ENCODE results near the gene DOC2A.

Gene DOC2A

DNA sequence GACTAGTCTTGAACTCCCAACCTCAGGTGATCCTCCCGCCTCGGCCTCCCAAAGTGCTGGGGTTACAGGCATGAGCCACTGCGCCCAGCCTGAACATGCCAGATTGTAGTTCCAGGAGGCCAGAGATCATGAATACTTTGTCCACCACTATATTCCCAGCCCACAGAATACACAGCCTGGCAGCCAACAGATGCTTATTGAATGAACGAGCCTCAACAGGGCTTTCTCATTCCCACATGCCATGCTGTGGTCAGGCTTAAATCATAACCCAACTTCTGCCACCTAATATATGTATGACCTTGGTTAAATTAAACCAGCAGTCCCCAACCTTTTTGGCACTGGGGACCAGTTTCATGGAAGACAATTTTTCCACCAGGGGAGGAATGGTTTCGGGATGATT, 52.1 kb downstream of the DOC2A start:
- POLR2A ChIA-PET = no interaction called here
- CTCF ChIA-PET = interaction anchor here (0.6 to 3.5 kb wide), 3 partner anchors 12 to 751 kb away, joined by 3 to 16 read pairs (median 4); no protein-coding TSS in a partner anchor
- TF ChIP-seq ZNF830 (tag by site-specific recombination; IDR thresholded peaks at IDR 0.05; ENCODE audit: low read depth) (no peak), SP7 (tag by site-specific recombination; IDR thresholded peaks at IDR 0.05) (no peak), ZNF16 (tag by site-specific recombination; IDR thresholded peaks at IDR 0.05; ENCODE audit: low read depth) (no peak), REST (tag by site-specific recombination; IDR thresholded peaks at IDR 0.05) (no peak), ELK4 (IDR thresholded peaks at IDR 0.05; ENCODE audit: borderline replicate concordance, low read depth, low read length) (no peak), ZNF23 (tag by site-specific recombination; IDR thresholded peaks at IDR 0.05; ENCODE audit: borderline replicate concordance) (no peak), ZNF777 (tag by site-specific recombination; IDR thresholded peaks at IDR 0.05; ENCODE audit: borderline replicate concordance) (no peak), PATZ1 (tag by site-specific recombination; IDR thresholded peaks at IDR 0.05) (no peak), ZBTB11 (tag by site-specific recombination; conservative IDR thresholded peaks at IDR 0.05; ENCODE audit: low read depth) (no peak), IKZF3 (tag by site-specific recombination; IDR thresholded peaks at IDR 0.05) (no peak), ZNF140 (tag by site-specific recombination; IDR thresholded peaks at IDR 0.05) (no peak), ZBTB20 (tag by site-specific recombination; IDR thresholded peaks at IDR 0.05) (no peak), GLI4 (tag by site-specific recombination; IDR thresholded peaks at IDR 0.05) (no peak), ZSCAN4 (tag by site-specific recombination; IDR thresholded peaks at IDR 0.05) (no peak), ZNF747 (tag by site-specific recombination; IDR thresholded peaks at IDR 0.05) (no peak)
- TF ChIP-seq, protein P1, sequence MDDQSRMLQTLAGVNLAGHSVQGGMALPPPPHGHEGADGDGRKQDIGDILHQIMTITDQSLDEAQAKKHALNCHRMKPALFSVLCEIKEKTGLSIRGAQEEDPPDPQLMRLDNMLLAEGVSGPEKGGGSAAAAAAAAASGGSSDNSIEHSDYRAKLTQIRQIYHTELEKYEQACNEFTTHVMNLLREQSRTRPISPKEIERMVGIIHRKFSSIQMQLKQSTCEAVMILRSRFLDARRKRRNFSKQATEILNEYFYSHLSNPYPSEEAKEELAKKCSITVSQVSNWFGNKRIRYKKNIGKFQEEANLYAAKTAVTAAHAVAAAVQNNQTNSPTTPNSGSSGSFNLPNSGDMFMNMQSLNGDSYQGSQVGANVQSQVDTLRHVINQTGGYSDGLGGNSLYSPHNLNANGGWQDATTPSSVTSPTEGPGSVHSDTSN (CRISPR knock-in tag; IDR thresholded peaks at IDR 0.05) = no peak
- TF ChIP-seq, protein P2, sequence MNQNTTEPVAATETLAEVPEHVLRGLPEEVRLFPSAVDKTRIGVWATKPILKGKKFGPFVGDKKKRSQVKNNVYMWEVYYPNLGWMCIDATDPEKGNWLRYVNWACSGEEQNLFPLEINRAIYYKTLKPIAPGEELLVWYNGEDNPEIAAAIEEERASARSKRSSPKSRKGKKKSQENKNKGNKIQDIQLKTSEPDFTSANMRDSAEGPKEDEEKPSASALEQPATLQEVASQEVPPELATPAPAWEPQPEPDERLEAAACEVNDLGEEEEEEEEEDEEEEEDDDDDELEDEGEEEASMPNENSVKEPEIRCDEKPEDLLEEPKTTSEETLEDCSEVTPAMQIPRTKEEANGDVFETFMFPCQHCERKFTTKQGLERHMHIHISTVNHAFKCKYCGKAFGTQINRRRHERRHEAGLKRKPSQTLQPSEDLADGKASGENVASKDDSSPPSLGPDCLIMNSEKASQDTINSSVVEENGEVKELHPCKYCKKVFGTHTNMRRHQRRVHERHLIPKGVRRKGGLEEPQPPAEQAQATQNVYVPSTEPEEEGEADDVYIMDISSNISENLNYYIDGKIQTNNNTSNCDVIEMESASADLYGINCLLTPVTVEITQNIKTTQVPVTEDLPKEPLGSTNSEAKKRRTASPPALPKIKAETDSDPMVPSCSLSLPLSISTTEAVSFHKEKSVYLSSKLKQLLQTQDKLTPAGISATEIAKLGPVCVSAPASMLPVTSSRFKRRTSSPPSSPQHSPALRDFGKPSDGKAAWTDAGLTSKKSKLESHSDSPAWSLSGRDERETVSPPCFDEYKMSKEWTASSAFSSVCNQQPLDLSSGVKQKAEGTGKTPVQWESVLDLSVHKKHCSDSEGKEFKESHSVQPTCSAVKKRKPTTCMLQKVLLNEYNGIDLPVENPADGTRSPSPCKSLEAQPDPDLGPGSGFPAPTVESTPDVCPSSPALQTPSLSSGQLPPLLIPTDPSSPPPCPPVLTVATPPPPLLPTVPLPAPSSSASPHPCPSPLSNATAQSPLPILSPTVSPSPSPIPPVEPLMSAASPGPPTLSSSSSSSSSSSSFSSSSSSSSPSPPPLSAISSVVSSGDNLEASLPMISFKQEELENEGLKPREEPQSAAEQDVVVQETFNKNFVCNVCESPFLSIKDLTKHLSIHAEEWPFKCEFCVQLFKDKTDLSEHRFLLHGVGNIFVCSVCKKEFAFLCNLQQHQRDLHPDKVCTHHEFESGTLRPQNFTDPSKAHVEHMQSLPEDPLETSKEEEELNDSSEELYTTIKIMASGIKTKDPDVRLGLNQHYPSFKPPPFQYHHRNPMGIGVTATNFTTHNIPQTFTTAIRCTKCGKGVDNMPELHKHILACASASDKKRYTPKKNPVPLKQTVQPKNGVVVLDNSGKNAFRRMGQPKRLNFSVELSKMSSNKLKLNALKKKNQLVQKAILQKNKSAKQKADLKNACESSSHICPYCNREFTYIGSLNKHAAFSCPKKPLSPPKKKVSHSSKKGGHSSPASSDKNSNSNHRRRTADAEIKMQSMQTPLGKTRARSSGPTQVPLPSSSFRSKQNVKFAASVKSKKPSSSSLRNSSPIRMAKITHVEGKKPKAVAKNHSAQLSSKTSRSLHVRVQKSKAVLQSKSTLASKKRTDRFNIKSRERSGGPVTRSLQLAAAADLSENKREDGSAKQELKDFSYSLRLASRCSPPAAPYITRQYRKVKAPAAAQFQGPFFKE (tag by site-specific recombination; IDR thresholded peaks at IDR 0.05; ENCODE audit: borderline replicate concordance) = no peak

More for the DNA sequence above, 52.1 kb downstream of the DOC2A start:
- Histone ChIP-seq H3K4me3 (ENCODE audit: low read depth, low read length) (no peak overlapping the region), H3K36me3 (ENCODE audit: control insufficient read depth in 2 of 2, insufficient read depth in 1 of 2, low read length in 2 of 2) (no peaks in the 10 kb centered on the region), H3K27ac (ENCODE audit: extremely low read depth, low read depth, low read length) (no peak overlapping the region), H3K4me1 (ENCODE audit: control insufficient read depth, insufficient read depth, low read length) (0 out of 2 replicates have a peak, but pooled peaks cover 3% of the 10 kb centered on the region), H3K9me3 (ENCODE audit: control insufficient read depth, insufficient read depth, low read depth, low read length) (no peaks in the 10 kb centered on the region)
